ENCODE results near the gene EXOSC3. TPM values are rescaled to one million over a fixed set of nuclear protein-coding genes. Genes with fewer than 3 reads are reported as not detected.

EXOSC3 gene
- polyA plus RNA-seq (2012; ENCODE audit: insufficient read length, low read depth), result 75.3 TPM

DNA sequence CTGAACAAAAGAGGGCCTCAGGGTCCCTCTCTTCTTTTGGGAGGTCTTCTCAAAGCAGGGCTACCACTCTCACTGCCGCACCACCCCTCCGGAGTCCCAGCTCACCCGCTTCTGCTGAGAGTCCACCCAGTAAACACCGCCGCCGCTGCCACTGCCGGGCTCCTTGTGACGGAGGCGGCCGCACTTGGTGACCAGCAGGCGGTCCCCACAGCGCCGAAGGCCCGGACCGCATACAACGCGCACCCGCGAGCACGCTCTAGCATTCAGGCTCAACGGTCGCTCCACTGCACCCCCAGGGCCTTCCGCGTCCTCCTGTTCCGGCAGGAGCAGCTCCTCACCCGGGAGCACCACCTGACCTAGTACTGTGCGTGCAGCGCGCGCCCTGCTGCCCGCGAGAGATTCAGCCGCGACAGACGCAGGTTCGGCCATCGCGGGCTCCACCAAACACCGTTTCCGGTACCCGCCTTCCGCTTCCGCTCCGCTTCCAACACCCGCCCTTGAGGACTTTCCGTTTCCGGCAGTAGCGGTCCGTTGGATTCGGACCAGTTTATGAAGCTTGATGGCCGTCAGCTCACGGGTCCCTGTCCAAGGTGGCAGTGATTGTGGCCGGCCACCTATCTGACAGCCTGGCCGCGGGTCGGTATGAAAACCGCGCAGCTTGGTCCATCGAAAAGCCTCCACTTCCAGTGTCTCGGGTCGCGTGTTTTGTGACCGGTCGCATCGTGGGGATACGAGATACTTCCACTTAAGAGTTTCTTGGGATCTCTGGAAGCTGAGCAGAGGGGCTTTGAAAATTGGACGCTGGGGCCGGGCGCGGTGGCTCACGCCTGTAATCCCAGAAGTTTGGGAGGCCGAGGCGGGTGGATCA is at the start of gene EXOSC3:
EXOSC3 (minus strand) TSS at position 449 of the 868 bp plus-strand sequence; CDS start at position 429, 20 bp downstream.
- TF ChIP-seq TAF1 (IDR thresholded peaks at IDR 0.05; ENCODE audit: borderline replicate concordance, insufficient read depth, low read length) (peak; percentile 88), POLR2AphosphoS5 (IDR thresholded peaks at IDR 0.05; ENCODE audit: low read depth, low read length) (peak; percentile 77), SIN3A (IDR thresholded peaks at IDR 0.05; ENCODE audit: borderline replicate concordance, insufficient read depth, low read length) (no peak), FOXP2 (optimal IDR thresholded peaks at IDR 0.05; ENCODE audit: borderline replicate concordance, extremely low read depth, extremely low read length, insufficient read depth) (peak; percentile 43)
- TF ChIP-seq, protein P1, sequence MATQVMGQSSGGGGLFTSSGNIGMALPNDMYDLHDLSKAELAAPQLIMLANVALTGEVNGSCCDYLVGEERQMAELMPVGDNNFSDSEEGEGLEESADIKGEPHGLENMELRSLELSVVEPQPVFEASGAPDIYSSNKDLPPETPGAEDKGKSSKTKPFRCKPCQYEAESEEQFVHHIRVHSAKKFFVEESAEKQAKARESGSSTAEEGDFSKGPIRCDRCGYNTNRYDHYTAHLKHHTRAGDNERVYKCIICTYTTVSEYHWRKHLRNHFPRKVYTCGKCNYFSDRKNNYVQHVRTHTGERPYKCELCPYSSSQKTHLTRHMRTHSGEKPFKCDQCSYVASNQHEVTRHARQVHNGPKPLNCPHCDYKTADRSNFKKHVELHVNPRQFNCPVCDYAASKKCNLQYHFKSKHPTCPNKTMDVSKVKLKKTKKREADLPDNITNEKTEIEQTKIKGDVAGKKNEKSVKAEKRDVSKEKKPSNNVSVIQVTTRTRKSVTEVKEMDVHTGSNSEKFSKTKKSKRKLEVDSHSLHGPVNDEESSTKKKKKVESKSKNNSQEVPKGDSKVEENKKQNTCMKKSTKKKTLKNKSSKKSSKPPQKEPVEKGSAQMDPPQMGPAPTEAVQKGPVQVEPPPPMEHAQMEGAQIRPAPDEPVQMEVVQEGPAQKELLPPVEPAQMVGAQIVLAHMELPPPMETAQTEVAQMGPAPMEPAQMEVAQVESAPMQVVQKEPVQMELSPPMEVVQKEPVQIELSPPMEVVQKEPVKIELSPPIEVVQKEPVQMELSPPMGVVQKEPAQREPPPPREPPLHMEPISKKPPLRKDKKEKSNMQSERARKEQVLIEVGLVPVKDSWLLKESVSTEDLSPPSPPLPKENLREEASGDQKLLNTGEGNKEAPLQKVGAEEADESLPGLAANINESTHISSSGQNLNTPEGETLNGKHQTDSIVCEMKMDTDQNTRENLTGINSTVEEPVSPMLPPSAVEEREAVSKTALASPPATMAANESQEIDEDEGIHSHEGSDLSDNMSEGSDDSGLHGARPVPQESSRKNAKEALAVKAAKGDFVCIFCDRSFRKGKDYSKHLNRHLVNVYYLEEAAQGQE (IDR thresholded peaks at IDR 0.05; ENCODE audit: insufficient read depth in 1 of 2, low read depth in 2 of 2, low read length in 2 of 2), result peak; percentile 90 to 92

DNA sequence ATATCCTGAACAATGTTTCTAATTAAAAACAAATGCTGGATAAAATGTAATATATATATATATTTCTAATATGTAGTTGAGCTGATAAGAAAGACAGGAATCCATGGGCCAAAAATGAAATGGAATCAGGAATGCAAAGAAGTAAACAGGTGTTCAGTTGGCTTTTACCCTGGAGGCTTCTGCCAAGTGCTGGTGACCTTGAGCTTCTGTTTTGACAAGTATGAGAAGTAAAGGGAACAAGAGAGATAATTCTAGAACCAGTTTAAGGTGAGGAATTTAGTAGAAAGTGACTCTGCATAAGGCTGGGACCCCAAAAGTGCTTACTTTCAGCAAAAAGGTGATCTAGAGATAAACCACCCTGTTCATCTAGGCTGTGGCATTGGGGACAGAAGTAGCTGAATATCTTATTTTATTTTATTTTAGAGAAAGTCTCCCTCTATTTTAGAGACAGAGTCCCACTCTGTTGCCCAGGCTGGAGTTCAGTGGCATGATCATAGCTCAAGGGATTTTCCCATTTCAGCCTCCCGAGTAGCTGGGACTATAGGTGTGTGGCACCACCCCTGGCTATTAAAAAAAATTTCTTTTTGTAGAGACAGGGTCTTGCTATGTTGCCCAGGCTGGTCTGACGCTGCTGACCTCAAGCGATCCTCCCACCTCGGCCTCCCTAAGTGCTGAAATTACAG is 42.8 kb upstream of the EXOSC3 start:
- TF ChIP-seq FOXP2 (optimal IDR thresholded peaks at IDR 0.05; ENCODE audit: borderline replicate concordance, extremely low read depth, extremely low read length, insufficient read depth) (no peak), SIN3A (IDR thresholded peaks at IDR 0.05; ENCODE audit: borderline replicate concordance, insufficient read depth, low read length) (no peak)

DNA sequence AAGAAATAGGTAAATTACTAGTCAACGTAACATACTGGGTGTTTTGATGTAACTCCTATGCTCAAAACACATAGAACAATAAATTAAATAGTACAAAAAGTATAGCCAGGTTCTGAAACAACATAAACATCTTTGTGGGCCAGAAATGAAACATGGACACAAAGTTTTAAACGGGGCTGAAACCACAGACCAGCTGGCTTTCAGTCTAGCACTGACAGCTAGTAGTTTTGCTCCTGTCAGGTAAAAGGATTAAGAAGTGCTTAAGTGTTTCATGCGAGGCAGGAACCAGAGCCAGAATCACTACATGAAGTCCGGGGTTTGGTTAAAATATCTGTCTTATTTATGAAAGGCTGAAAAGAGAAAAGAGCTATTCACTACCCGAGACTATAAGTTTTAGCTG is 35.3 kb upstream of the EXOSC3 start:
- no peak for TF ChIP-seq POLR2AphosphoS5 (IDR thresholded peaks at IDR 0.05; ENCODE audit: low read depth, low read length)
- TF ChIP-seq, protein P1 (IDR thresholded peaks at IDR 0.05; ENCODE audit: insufficient read depth in 1 of 2, low read depth in 2 of 2, low read length in 2 of 2), result no peak
- TF ChIP-seq FOXP2 (optimal IDR thresholded peaks at IDR 0.05; ENCODE audit: borderline replicate concordance, extremely low read depth, extremely low read length, insufficient read depth), result no peak
- no peak for TF ChIP-seq TAF1 (IDR thresholded peaks at IDR 0.05; ENCODE audit: borderline replicate concordance, insufficient read depth, low read length)
- no peak for TF ChIP-seq SIN3A (IDR thresholded peaks at IDR 0.05; ENCODE audit: borderline replicate concordance, insufficient read depth, low read length)

DNA sequence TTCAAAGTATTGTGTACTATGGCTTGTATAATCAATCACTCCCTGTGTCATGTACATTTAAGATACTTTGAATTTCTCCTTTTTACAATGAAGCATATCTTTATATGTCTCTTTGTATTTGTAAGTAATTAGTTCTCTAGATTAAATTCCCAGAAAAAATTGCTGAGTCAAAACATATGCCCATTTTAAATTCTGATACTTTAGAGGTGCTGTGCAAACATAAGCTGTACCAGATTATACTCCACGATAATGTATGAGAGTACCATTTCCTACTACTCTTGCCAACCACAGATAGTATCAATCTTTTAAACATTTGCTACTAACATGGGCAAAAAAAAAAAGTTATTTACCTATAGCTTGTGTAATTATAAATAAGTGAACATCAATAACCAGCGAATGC is 34.0 kb upstream of the EXOSC3 start:
- TF ChIP-seq, protein P1 (IDR thresholded peaks at IDR 0.05; ENCODE audit: insufficient read depth in 1 of 2, low read depth in 2 of 2, low read length in 2 of 2), result no peak
- TF ChIP-seq SIN3A (IDR thresholded peaks at IDR 0.05; ENCODE audit: borderline replicate concordance, insufficient read depth, low read length) (no peak), TAF1 (IDR thresholded peaks at IDR 0.05; ENCODE audit: borderline replicate concordance, insufficient read depth, low read length) (no peak), POLR2AphosphoS5 (IDR thresholded peaks at IDR 0.05; ENCODE audit: low read depth, low read length) (no peak), FOXP2 (optimal IDR thresholded peaks at IDR 0.05; ENCODE audit: borderline replicate concordance, extremely low read depth, extremely low read length, insufficient read depth) (no peak)

DNA sequence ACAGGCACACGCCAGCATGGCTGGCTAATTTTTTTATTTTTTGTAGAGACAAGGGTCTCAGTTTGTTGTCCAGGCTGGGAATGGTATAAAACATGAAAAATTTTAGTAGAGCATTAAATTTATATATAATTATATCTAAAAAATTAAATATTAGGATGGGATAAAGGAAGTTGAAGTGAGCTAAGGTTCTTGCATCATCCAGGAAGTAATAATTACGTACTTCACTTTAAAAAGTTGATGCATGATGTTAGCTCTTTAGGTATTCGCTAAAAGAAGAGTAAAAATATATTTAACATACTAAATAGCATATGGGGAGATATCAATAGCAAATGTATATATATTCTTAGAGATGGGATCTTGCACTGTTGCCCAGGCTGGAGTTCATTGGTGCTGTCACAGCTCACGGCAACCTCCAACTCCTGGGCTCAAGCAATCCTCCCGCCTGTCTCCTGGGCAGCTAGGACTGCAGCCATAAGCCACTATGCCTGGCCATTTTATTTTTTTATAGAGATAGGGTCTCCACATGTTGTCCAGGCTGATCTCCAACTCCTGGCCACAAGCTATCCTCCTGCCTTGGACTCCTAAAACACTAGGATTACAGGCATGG is 28.0 kb upstream of the EXOSC3 start:
- TF ChIP-seq SIN3A (IDR thresholded peaks at IDR 0.05; ENCODE audit: borderline replicate concordance, insufficient read depth, low read length) (no peak), POLR2AphosphoS5 (IDR thresholded peaks at IDR 0.05; ENCODE audit: low read depth, low read length) (no peak), FOXP2 (optimal IDR thresholded peaks at IDR 0.05; ENCODE audit: borderline replicate concordance, extremely low read depth, extremely low read length, insufficient read depth) (no peak), TAF1 (IDR thresholded peaks at IDR 0.05; ENCODE audit: borderline replicate concordance, insufficient read depth, low read length) (no peak)
- TF ChIP-seq, protein P1 (IDR thresholded peaks at IDR 0.05; ENCODE audit: insufficient read depth in 1 of 2, low read depth in 2 of 2, low read length in 2 of 2), result no peak

Data from PFSK-1 (cell line).